SH-SY5Y (cell line): ENCODE data around the gene STK24.

ENCODE experiments used
- GATA2 ChIP-seq: IDR thresholded peaks from 2 replicates; pipeline ENCODE4 v1.6.1; 2011; ENCODE audit warnings: mild to moderate bottlenecking, low read depth, low read length
- GATA3 ChIP-seq: IDR thresholded peaks from 2 replicates; pipeline ENCODE4 v1.6.1; 2011; ENCODE audit warnings: low read depth, mild to moderate bottlenecking, low read length, moderate library complexity

DNA sequence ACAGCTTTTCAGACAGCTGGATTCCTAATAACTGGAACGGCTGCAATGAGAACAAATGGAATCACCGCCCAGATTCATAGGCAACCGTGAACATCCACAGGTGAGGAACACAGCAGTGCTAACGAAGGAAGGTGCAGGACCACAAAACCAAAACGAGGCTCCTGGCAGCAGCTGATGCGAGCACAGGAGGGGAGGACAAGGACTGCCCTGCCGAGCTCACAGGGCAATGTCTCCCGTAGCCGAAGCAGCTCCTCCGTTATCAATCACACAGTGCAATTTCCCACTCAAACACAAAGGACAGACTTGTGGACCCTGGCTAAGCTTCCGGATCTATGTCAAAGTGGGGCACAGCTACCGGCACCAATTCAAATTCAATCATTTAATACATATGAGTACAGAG is 70.6 kb downstream of the STK24 start:
- no peak for TF ChIP-seq GATA2
- TF ChIP-seq GATA3, result no peak
